Measurements from ENCODE around the gene GYG2. TPM values are rescaled to one million over a fixed set of nuclear protein-coding genes. Genes with fewer than 3 reads are reported as not detected.

Gene GYG2
- total and polyA plus RNA-seq, 2 of the 8 experiments (the other 6 are each of a cell fraction or from before 2014, with no cell fraction given) = 52.8 to 65.3 TPM

- H3K9ac ChIP-seq (replicated peaks in 1 of 4; ENCODE audit: extremely low read depth in 1 of 4, low read depth in 3 of 4, low read length in 3 of 4) = no peak overlapping the region
- H3K36me3 ChIP-seq (ENCODE audit: control insufficient read depth in 2 of 4, insufficient read depth in 4 of 4, low read length in 3 of 4) = no peaks in the 10 kb centered on the region
- peaks cover 0 to 4% (median 0%) of the 10 kb centered on the region in 4 experiments; a peak in 2 of 7 replicates for H3K27me3 ChIP-seq (replicated peaks in 1 of 4; ENCODE audit: control insufficient read depth in 3 of 4, extremely low read depth in 1 of 4, insufficient read depth in 3 of 4, low read length in 3 of 4)
- H2BK120ac ChIP-seq (replicated peaks; ENCODE audit: low read depth, low read length) = no peak overlapping the region
- H3K23me2 ChIP-seq (ENCODE audit: low read depth, low read length) = peaks cover 8% of the 10 kb centered on the region; the same call in 1 of the 2 replicates
- H2BK15ac ChIP-seq (ENCODE audit: low read length) = no peak overlapping the region
- no peak overlapping the region for H3K18ac ChIP-seq (ENCODE audit: extremely low read depth, low read length)
- ChIA-PET CTCF (ENCODE audit: partially characterized antibody) (no interaction called here), POLR2A (ENCODE audit: partially characterized antibody) (no interaction called here)
- no peak overlapping the region for H2AK5ac ChIP-seq (ENCODE audit: low read depth, low read length)
- no peak for FAIRE-seq
- no peak overlapping the region for H2BK20ac ChIP-seq (ENCODE audit: low read length)
- no peak overlapping the region for H2AFZ ChIP-seq (ENCODE audit: low read length)
- no peaks in the 10 kb centered on the region for H3K79me2 ChIP-seq (ENCODE audit: control insufficient read depth in 1 of 2, insufficient read depth in 2 of 2, low read length in 2 of 2)
- H4K5ac ChIP-seq (ENCODE audit: insufficient read length, low read depth, low read length) = no peak overlapping the region
- no peak overlapping the region for H4K8ac ChIP-seq (ENCODE audit: extremely low read depth, insufficient read depth, low read length)
- no peak overlapping the region for H3K4ac ChIP-seq (replicated peaks; ENCODE audit: insufficient read length, low read depth, low read length)
- H4K91ac ChIP-seq (replicated peaks; ENCODE audit: insufficient read length, low read length) = no peak overlapping the region
- DNase-seq (ENCODE audit: low read depth in 1 of 2, low spot score in 2 of 2) = no peak
- H3K9me3 ChIP-seq (ENCODE audit: insufficient read depth in 2 of 2, low read depth in 1 of 2, low read length in 1 of 2) = no peaks in the 10 kb centered on the region
- H3K27ac ChIP-seq (ENCODE audit: low read depth, low read length) = no peak overlapping the region
- H3K56ac ChIP-seq (replicated peaks; ENCODE audit: insufficient read length, low read depth, low read length) = no peak overlapping the region
- H3K4me2 ChIP-seq (ENCODE audit: insufficient read depth in 1 of 2, low read depth in 2 of 2, low read length in 2 of 2) = no peak overlapping the region
- no peak overlapping the region for H2BK12ac ChIP-seq (ENCODE audit: low read depth, low read length)
- peaks cover 0 to 5% (median 1%) of the 10 kb centered on the region in 4 experiments; a peak in 3 of 7 replicates for H3K4me1 ChIP-seq (replicated peaks in 1 of 4; ENCODE audit: control insufficient read depth in 3 of 4, insufficient read depth in 4 of 4, low read length in 3 of 4)
- no peaks in the 10 kb centered on the region for H4K20me1 ChIP-seq (replicated peaks in 1 of 2; ENCODE audit: control insufficient read depth in 1 of 2, insufficient read depth in 2 of 2, low read length in 2 of 2)
- H3K14ac ChIP-seq (ENCODE audit: insufficient read length) = no peak overlapping the region
- TF ChIP-seq JUN (IDR thresholded peaks at IDR 0.05; ENCODE audit: low read depth, low read length) (no peak), RBBP5 (IDR thresholded peaks at IDR 0.05; ENCODE audit: borderline replicate concordance, low read depth, low read length) (no peak), GTF2F1 (IDR thresholded peaks at IDR 0.05; ENCODE audit: borderline replicate concordance, low read depth, low read length) (no peak), SIRT6 (IDR thresholded peaks at IDR 0.05; ENCODE audit: low read length) (no peak), SP1 (IDR thresholded peaks at IDR 0.05; ENCODE audit: low read depth, low read length) (no peak), ASH2L (IDR thresholded peaks at IDR 0.05; ENCODE audit: low read length) (no peak)
- H2BK5ac ChIP-seq (ENCODE audit: low read depth, low read length) = no peak overlapping the region
- H3K79me1 ChIP-seq (ENCODE audit: low read depth, low read length) = no peaks in the 10 kb centered on the region
- no peak overlapping the region for H3K4me3 ChIP-seq (ENCODE audit: extremely low read depth in 1 of 4, insufficient read depth in 2 of 4, low read depth in 3 of 4, low read length in 4 of 4)
- no peak overlapping the region for H3K23ac ChIP-seq (ENCODE audit: insufficient read length)
Observed at GRCh38 chrX:2824886-2825285, 3.8 kb upstream of the GYG2 start.
